WTC11 (cell line): ENCODE results near the gene PDZRN3.

Experiments
- GABPB1 ChIP-seq: sonication (generic); formaldehyde crosslinking; IDR thresholded peaks from 2 replicates; pipeline ENCODE4 v1.8.1; 2023; ENCODE audit warnings: mild to moderate bottlenecking, missing genetic modification reagents
- NFE2L1 ChIP-seq: sonication (generic); formaldehyde crosslinking; IDR thresholded peaks from 2 replicates; pipeline ENCODE4 v1.8.1; 2023; ENCODE audit warnings: missing genetic modification reagents
- PRRX2 ChIP-seq: fragments of 250-450 bp; sonication (Bioruptor Pico); IDR thresholded peaks from 2 replicates; pipeline ENCODE4 v1.8.0; 2021; ENCODE audit warnings: mild to moderate bottlenecking
- TF ChIP-seq, protein P1 (sequence below): fragments of 200-600 bp; IDR thresholded peaks from 2 replicates; pipeline ENCODE4 v1.8.0; 2022; ENCODE audit warnings: antibody characterized with exemption

DNA sequence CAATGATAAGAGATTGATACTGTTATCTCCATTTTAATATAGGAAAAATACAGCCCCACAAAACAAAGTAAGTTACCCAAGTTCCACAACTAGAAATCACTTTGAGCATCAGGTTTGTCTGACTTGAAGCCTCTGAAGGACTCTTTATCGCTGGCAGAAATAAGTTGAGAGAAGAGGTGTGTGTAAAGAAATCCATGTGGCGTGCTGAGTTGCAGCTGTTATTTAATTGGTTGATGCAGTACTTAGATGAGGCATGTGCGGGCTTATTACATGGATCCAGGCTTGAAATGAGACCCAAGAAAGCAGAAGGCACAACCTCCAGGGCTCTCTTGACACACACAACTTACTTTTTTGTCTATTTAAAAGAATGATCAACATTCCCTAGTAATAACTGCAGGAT lies 221.3 kb downstream of the PDZRN3 start:
- no peak for TF ChIP-seq NFE2L1 (CRISPR knock-in tag)
- TF ChIP-seq, protein P1, sequence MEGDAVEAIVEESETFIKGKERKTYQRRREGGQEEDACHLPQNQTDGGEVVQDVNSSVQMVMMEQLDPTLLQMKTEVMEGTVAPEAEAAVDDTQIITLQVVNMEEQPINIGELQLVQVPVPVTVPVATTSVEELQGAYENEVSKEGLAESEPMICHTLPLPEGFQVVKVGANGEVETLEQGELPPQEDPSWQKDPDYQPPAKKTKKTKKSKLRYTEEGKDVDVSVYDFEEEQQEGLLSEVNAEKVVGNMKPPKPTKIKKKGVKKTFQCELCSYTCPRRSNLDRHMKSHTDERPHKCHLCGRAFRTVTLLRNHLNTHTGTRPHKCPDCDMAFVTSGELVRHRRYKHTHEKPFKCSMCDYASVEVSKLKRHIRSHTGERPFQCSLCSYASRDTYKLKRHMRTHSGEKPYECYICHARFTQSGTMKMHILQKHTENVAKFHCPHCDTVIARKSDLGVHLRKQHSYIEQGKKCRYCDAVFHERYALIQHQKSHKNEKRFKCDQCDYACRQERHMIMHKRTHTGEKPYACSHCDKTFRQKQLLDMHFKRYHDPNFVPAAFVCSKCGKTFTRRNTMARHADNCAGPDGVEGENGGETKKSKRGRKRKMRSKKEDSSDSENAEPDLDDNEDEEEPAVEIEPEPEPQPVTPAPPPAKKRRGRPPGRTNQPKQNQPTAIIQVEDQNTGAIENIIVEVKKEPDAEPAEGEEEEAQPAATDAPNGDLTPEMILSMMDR, result no peak
- TF ChIP-seq PRRX2 (CRISPR knock-in tag), result no peak
- no peak for TF ChIP-seq GABPB1 (CRISPR knock-in tag)
